Measurements from ENCODE around the gene PLA1A. TPM values are rescaled to one million over a fixed set of nuclear protein-coding genes. Genes with fewer than 3 reads are reported as not detected.

Gene PLA1A
- polyA plus RNA-seq, 1 of the 3 experiments (the other 2 are of a cell fraction) = not detected

DNA sequence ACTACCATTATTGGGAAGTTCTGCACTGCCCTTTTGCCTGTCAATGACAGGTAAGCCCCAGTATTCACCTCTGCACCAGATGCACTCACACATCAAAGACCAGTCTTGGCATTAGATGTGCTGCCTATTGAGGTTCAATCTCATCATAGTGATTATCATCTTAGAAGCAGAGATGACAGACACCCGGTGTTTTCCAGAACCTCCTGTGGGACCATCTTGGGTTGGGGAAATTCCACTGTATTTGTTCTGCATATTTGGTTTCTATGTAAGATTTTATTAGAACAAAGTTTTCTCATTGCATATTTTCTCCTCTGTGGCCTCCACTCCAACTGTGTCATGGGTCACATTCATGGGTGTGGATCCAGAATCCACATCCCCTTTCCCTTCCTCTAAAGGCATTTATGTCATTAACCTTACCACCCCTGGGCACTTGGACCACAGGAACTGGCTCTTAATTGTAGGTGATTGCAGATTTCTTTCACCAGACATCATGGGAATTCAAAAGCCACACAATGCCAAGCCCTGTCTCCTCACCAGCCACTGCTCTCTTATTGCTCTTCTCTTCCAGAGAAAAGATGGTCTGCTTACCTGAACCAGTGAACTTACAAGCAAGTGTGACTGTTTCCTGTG, 31.2 kb downstream of the PLA1A start:
- no peak for DNase-seq
- H3K79me2 ChIP-seq (ENCODE audit: insufficient read depth) = no peaks in the 10 kb centered on the region
- ChIA-PET POLR2A (no interaction called here), CTCF (interaction anchor here (1.0 kb wide), 1 partner anchor 61 kb away, joined by 3 read pairs; no protein-coding TSS in a partner anchor)
- H3K4me2 ChIP-seq = no peak overlapping the region
- H3K9me2 ChIP-seq = no peaks in the 10 kb centered on the region
- no peaks in the 10 kb centered on the region for H3F3A ChIP-seq (replicated peaks; ENCODE audit: insufficient read depth)
- no peak overlapping the region for H3K9ac ChIP-seq
- no peak overlapping the region for H3K27ac ChIP-seq (ENCODE audit: low read depth in 2 of 2, low read length in 1 of 2)
- no peaks in the 10 kb centered on the region for H3K9me3 ChIP-seq
- no peak for TF ChIP-seq RCOR1 (IDR thresholded peaks at IDR 0.05; ENCODE audit: low read length)
- TF ChIP-seq, protein P1, sequence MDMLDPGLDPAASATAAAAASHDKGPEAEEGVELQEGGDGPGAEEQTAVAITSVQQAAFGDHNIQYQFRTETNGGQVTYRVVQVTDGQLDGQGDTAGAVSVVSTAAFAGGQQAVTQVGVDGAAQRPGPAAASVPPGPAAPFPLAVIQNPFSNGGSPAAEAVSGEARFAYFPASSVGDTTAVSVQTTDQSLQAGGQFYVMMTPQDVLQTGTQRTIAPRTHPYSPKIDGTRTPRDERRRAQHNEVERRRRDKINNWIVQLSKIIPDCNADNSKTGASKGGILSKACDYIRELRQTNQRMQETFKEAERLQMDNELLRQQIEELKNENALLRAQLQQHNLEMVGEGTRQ (IDR thresholded peaks at IDR 0.05; ENCODE audit: borderline replicate concordance, low read depth, low read length) = no peak
- no peak for TF ChIP-seq EZH2phosphoT487 (IDR thresholded peaks at IDR 0.05; ENCODE audit: borderline replicate concordance, low read depth)
- TF ChIP-seq, protein P2, sequence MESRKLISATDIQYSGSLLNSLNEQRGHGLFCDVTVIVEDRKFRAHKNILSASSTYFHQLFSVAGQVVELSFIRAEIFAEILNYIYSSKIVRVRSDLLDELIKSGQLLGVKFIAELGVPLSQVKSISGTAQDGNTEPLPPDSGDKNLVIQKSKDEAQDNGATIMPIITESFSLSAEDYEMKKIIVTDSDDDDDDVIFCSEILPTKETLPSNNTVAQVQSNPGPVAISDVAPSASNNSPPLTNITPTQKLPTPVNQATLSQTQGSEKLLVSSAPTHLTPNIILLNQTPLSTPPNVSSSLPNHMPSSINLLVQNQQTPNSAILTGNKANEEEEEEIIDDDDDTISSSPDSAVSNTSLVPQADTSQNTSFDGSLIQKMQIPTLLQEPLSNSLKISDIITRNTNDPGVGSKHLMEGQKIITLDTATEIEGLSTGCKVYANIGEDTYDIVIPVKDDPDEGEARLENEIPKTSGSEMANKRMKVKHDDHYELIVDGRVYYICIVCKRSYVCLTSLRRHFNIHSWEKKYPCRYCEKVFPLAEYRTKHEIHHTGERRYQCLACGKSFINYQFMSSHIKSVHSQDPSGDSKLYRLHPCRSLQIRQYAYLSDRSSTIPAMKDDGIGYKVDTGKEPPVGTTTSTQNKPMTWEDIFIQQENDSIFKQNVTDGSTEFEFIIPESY (IDR thresholded peaks at IDR 0.05; ENCODE audit: borderline replicate concordance, low read depth) = no peak
- no peak for TF ChIP-seq CHD2 (IDR thresholded peaks at IDR 0.05; ENCODE audit: low read length, partially characterized antibody)
- TF ChIP-seq, protein P3, sequence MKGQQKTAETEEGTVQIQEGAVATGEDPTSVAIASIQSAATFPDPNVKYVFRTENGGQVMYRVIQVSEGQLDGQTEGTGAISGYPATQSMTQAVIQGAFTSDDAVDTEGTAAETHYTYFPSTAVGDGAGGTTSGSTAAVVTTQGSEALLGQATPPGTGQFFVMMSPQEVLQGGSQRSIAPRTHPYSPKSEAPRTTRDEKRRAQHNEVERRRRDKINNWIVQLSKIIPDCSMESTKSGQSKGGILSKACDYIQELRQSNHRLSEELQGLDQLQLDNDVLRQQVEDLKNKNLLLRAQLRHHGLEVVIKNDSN (IDR thresholded peaks at IDR 0.05; ENCODE audit: borderline replicate concordance, low read depth) = no peak
- no peak for TF ChIP-seq JUND (IDR thresholded peaks at IDR 0.05)
- no peak for TF ChIP-seq MEF2A (IDR thresholded peaks at IDR 0.05; ENCODE audit: borderline replicate concordance, low read depth)
- TF ChIP-seq GABPA (IDR thresholded peaks at IDR 0.05; ENCODE audit: low read depth) = no peak
- no peak for TF ChIP-seq ELF1 (IDR thresholded peaks at IDR 0.05)
- TF ChIP-seq, protein P4, sequence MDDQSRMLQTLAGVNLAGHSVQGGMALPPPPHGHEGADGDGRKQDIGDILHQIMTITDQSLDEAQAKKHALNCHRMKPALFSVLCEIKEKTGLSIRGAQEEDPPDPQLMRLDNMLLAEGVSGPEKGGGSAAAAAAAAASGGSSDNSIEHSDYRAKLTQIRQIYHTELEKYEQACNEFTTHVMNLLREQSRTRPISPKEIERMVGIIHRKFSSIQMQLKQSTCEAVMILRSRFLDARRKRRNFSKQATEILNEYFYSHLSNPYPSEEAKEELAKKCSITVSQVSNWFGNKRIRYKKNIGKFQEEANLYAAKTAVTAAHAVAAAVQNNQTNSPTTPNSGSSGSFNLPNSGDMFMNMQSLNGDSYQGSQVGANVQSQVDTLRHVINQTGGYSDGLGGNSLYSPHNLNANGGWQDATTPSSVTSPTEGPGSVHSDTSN (IDR thresholded peaks at IDR 0.05) = no peak
- WGBS (ENCODE audit: low lambda C conversion rate) = 100% methylated on average over 1 of the region's 1 CpG
- H3K4me3 ChIP-seq (ENCODE audit: low read depth in 2 of 2, low read length in 1 of 2) = no peak overlapping the region
- no peaks in the 10 kb centered on the region for H3K27me3 ChIP-seq (ENCODE audit: insufficient read depth)
- no peak overlapping the region for H2AFZ ChIP-seq (ENCODE audit: low read depth)
- no peaks in the 10 kb centered on the region for H4K20me1 ChIP-seq (ENCODE audit: insufficient read depth)
- no peaks in the 10 kb centered on the region for H3K36me3 ChIP-seq (replicated peaks in 1 of 2; ENCODE audit: control insufficient read depth in 1 of 2, insufficient read depth in 2 of 2, low read length in 1 of 2)
- H3K4me1 ChIP-seq (ENCODE audit: control insufficient read depth in 1 of 2, insufficient read depth in 2 of 2, low read depth in 1 of 2, low read length in 1 of 2) = peaks cover 5 to 19% of the 10 kb centered on the region in 2 experiments; a peak in 3 of 4 replicates
